ENCODE measurements around the gene CHRM5.

DNA sequence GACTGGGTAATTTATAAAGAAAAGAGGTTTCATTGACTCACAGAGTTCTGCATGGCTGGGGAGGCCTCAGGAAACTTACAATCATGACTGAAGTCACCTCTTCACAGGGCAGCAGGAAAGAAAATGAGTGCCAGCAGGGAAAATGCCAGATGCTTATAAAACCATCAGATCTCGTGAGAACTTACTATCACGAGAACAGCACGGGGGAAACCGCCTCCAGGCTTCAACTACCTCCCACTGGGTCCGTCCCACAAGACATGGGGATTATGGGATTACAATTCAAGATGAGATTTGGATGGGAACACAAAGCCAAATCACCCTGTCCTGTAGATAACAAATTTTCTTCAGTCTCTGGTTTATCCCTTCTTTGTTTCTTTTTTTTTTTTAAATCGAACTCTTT lies 101.7 kb downstream of the CHRM5 start:
- TF ChIP-seq, protein P1, sequence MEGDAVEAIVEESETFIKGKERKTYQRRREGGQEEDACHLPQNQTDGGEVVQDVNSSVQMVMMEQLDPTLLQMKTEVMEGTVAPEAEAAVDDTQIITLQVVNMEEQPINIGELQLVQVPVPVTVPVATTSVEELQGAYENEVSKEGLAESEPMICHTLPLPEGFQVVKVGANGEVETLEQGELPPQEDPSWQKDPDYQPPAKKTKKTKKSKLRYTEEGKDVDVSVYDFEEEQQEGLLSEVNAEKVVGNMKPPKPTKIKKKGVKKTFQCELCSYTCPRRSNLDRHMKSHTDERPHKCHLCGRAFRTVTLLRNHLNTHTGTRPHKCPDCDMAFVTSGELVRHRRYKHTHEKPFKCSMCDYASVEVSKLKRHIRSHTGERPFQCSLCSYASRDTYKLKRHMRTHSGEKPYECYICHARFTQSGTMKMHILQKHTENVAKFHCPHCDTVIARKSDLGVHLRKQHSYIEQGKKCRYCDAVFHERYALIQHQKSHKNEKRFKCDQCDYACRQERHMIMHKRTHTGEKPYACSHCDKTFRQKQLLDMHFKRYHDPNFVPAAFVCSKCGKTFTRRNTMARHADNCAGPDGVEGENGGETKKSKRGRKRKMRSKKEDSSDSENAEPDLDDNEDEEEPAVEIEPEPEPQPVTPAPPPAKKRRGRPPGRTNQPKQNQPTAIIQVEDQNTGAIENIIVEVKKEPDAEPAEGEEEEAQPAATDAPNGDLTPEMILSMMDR (IDR thresholded peaks at IDR 0.05) = no peak
- no peak for TF ChIP-seq POLR2A (IDR thresholded peaks at IDR 0.05)
